IPS-15b (cell line): Measurements from ENCODE around the gene BHLHE23.

Experiments used
- H3K27me3 ChIP-seq: one replicate; pipeline ENCODE4 v1.6.1; 2013; ENCODE audit warnings: low read length; ENCODE audit not compliant: control insufficient read depth, insufficient read depth
- H3K36me3 ChIP-seq: one replicate; pipeline ENCODE4 v1.6.1; 2013; ENCODE audit warnings: low read length; ENCODE audit not compliant: control insufficient read depth, insufficient read depth
- H3K4me1 ChIP-seq: one replicate; pipeline ENCODE4 v1.6.1; 2013; ENCODE audit warnings: mild to moderate bottlenecking, low read length; ENCODE audit not compliant: control insufficient read depth, insufficient read depth
- H3K4me3 ChIP-seq: one replicate; pipeline ENCODE4 v1.5.1; 2013; ENCODE audit warnings: low read depth, low read length
- H3K9ac ChIP-seq: one replicate; pipeline ENCODE4 v1.6.1; 2013; ENCODE audit warnings: low read depth, mild to moderate bottlenecking, low read length
- H3K9me3 ChIP-seq: one replicate; pipeline ENCODE4 v1.6.1; 2013; ENCODE audit warnings: mild to moderate bottlenecking, low read length; ENCODE audit not compliant: control insufficient read depth, insufficient read depth

Gene BHLHE23

GRCh38 chr20:63000958-63001357 is 5.8 kb downstream of the BHLHE23 start:
- Histone ChIP-seq H3K9ac (no peak overlapping the region), H3K9me3 (no peaks in the 10 kb centered on the region), H3K4me1 (peaks cover 9% of the 10 kb centered on the region), H3K27me3 (peaks cover 34% of the 10 kb centered on the region), H3K36me3 (no peaks in the 10 kb centered on the region), H3K4me3 (no peak overlapping the region)

GRCh38 chr20:63000036-63000435 is 6.7 kb downstream of the BHLHE23 start:
- peaks cover 9% of the 10 kb centered on the region for H3K4me1 ChIP-seq
- H3K9me3 ChIP-seq = no peaks in the 10 kb centered on the region
- no peak overlapping the region for H3K9ac ChIP-seq
- H3K36me3 ChIP-seq = no peaks in the 10 kb centered on the region
- H3K27me3 ChIP-seq = peaks cover 25% of the 10 kb centered on the region
- no peak overlapping the region for H3K4me3 ChIP-seq

- no peak overlapping the region for H3K4me3 ChIP-seq
- no peaks in the 10 kb centered on the region for H3K9me3 ChIP-seq
- no peaks in the 10 kb centered on the region for H3K36me3 ChIP-seq
- H3K9ac ChIP-seq = no peak overlapping the region
- peaks cover 20% of the 10 kb centered on the region for H3K27me3 ChIP-seq
- peaks cover 7% of the 10 kb centered on the region for H3K4me1 ChIP-seq
Observed at GRCh38 chr20:62999580-62999979, 7.2 kb downstream of the BHLHE23 start.

GRCh38 chr20:62998449-62998848 is 8.3 kb downstream of the BHLHE23 start:
- Histone ChIP-seq H3K9ac (no peak overlapping the region), H3K4me3 (no peak overlapping the region), H3K4me1 (peaks cover 4% of the 10 kb centered on the region), H3K27me3 (peaks cover 9% of the 10 kb centered on the region), H3K36me3 (no peaks in the 10 kb centered on the region), H3K9me3 (no peaks in the 10 kb centered on the region)

GRCh38 chr20:62997417-62998035 is 9.2 kb downstream of the BHLHE23 start:
- Histone ChIP-seq H3K4me1 (peaks cover 4% of the 10 kb centered on the region), H3K27me3 (peaks cover 2% of the 10 kb centered on the region), H3K36me3 (no peaks in the 10 kb centered on the region)

GRCh38 chr20:62996596-62996982 is 10.2 kb downstream of the BHLHE23 start:
- Histone ChIP-seq H3K9ac (no peak overlapping the region), H3K4me1 (peaks cover 4% of the 10 kb centered on the region), H3K27me3 (no peaks in the 10 kb centered on the region), H3K36me3 (no peaks in the 10 kb centered on the region), H3K9me3 (no peaks in the 10 kb centered on the region), H3K4me3 (no peak overlapping the region)

More at GRCh38 chr20:62997417-62998035, 9.2 kb downstream of the BHLHE23 start:
- H3K9me3 ChIP-seq = no peaks in the 10 kb centered on the region
- no peak overlapping the region for H3K4me3 ChIP-seq
- no peak overlapping the region for H3K9ac ChIP-seq

GRCh38 chr20:62995898-62996595 is 10.7 kb downstream of the BHLHE23 start:
- Histone ChIP-seq H3K36me3 (no peaks in the 10 kb centered on the region), H3K9me3 (no peaks in the 10 kb centered on the region), H3K27me3 (no peaks in the 10 kb centered on the region), H3K4me1 (peaks cover 3% of the 10 kb centered on the region), H3K4me3 (no peak overlapping the region), H3K9ac (no peak overlapping the region)

GRCh38 chr20:62995481-62995880 is 11.3 kb downstream of the BHLHE23 start:
- H3K9ac ChIP-seq = no peak overlapping the region
- no peak overlapping the region for H3K4me3 ChIP-seq
- H3K36me3 ChIP-seq = no peaks in the 10 kb centered on the region
- no peaks in the 10 kb centered on the region for H3K27me3 ChIP-seq
- no peaks in the 10 kb centered on the region for H3K9me3 ChIP-seq
- H3K4me1 ChIP-seq = no peaks in the 10 kb centered on the region

- Histone ChIP-seq H3K4me1 (no peaks in the 10 kb centered on the region), H3K4me3 (no peak overlapping the region), H3K36me3 (no peaks in the 10 kb centered on the region), H3K27me3 (no peaks in the 10 kb centered on the region), H3K9me3 (no peaks in the 10 kb centered on the region), H3K9ac (no peak overlapping the region)
Observed at GRCh38 chr20:62994869-62995281, 11.9 kb downstream of the BHLHE23 start.

- H3K4me1 ChIP-seq = no peaks in the 10 kb centered on the region
- H3K27me3 ChIP-seq = no peaks in the 10 kb centered on the region
- H3K36me3 ChIP-seq = no peaks in the 10 kb centered on the region
- H3K9ac ChIP-seq = no peak overlapping the region
- H3K9me3 ChIP-seq = no peaks in the 10 kb centered on the region
- no peak overlapping the region for H3K4me3 ChIP-seq
Observed at GRCh38 chr20:62993856-62994494, 12.8 kb downstream of the BHLHE23 start.

GRCh38 chr20:62991863-62992262 is 14.9 kb downstream of the BHLHE23 start:
- Histone ChIP-seq H3K9ac (no peak overlapping the region), H3K4me3 (no peak overlapping the region), H3K27me3 (no peaks in the 10 kb centered on the region), H3K4me1 (peaks cover 3% of the 10 kb centered on the region), H3K9me3 (no peaks in the 10 kb centered on the region), H3K36me3 (no peaks in the 10 kb centered on the region)
